ENCODE data around the gene DOK4. TPM values are rescaled to one million over a fixed set of nuclear protein-coding genes. Genes with fewer than 3 reads are reported as not detected.

DOK4 gene
- total RNA-seq, 1 experiment from 2014 or later: 14.4 TPM

GRCh38 chr16:57518922-57519321 is 32.6 kb upstream of the DOK4 start:
- Histone ChIP-seq H2AFZ (ENCODE audit: low read depth, low read length, poor library complexity, severe bottlenecking) (no peak overlapping the region), H3K27ac (ENCODE audit: low read depth, low read length) (no peak overlapping the region), H3K79me2 (ENCODE audit: insufficient read depth, low read length) (no peaks in the 10 kb centered on the region), H4K20me1 (ENCODE audit: insufficient read depth) (no peaks in the 10 kb centered on the region), H3K4me1 (ENCODE audit: control insufficient read depth in 1 of 2, insufficient read depth in 2 of 2, low read length in 2 of 2) (no peaks in the 10 kb centered on the region), H3K27me3 (ENCODE audit: insufficient read depth, low read length) (no peaks in the 10 kb centered on the region), H3K4me2 (ENCODE audit: low read length) (no peak overlapping the region), H3K36me3 (ENCODE audit: control insufficient read depth in 1 of 2, insufficient read depth in 2 of 2, low read length in 2 of 2) (no peaks in the 10 kb centered on the region), H3K9me2 (ENCODE audit: insufficient read depth) (no peaks in the 10 kb centered on the region), H3K9me3 (ENCODE audit: control insufficient read depth in 1 of 2, insufficient read depth in 1 of 2, low read depth in 1 of 2, low read length in 2 of 2) (no peaks in the 10 kb centered on the region), H3K9ac (ENCODE audit: low read length) (no peak overlapping the region), H3K4me3 (replicated peaks in 1 of 2; ENCODE audit: low read depth in 1 of 2, low read length in 2 of 2) (no peak overlapping the region)
- ATAC-seq (no peak), DNase-seq (ENCODE audit: low read depth, low spot score) (no peak)
- CTCF ChIA-PET: interaction anchor here (1.2 to 2.8 kb wide), 5 partner anchors 9 to 216 kb away, joined by 4 to 22 read pairs (median 8); partner anchors contain the start of gene POLR2C
- TF ChIP-seq EZH2 (IDR thresholded peaks at IDR 0.05): no peak
- TF ChIP-seq CTCF (IDR thresholded peaks at IDR 0.05 in 2 of 3, conservative IDR thresholded peaks at IDR 0.05 in 1 of 3; ENCODE audit: borderline replicate concordance in 1 of 3, insufficient read depth in 1 of 3, low read depth in 2 of 3, low read length in 2 of 3): no peak
- TF ChIP-seq POLR2AphosphoS5 (IDR thresholded peaks at IDR 0.05; ENCODE audit: low read depth, low read length): no peak
- TF ChIP-seq YY1 (IDR thresholded peaks at IDR 0.05; ENCODE audit: extremely low read depth, insufficient replicate concordance, low read depth, low read length): no peak
- no peak for TF ChIP-seq MAX (IDR thresholded peaks at IDR 0.05)
- TF ChIP-seq RAD21 (IDR thresholded peaks at IDR 0.05; ENCODE audit: low read depth): no peak
- no peak for TF ChIP-seq ELF1 (IDR thresholded peaks at IDR 0.05; ENCODE audit: borderline replicate concordance, low read depth)
- TF ChIP-seq CBX3 (IDR thresholded peaks at IDR 0.05; ENCODE audit: low read depth): no peak
- TF ChIP-seq JUND (IDR thresholded peaks at IDR 0.05): no peak
- TF ChIP-seq ZFX (IDR thresholded peaks at IDR 0.05): no peak
- no TSS peak for BruUV-seq (replicated peaks)
- POLR2A ChIA-PET: no interaction called here
- RAD21 ChIA-PET (ENCODE audit: low non-redundant PET in 1 of 2, low total read pairs in 2 of 2, uncharacterized antibody in 2 of 2, unreplicated experiment in 2 of 2): no interaction called here
- intact Hi-C loops (cut with micrococcal nuclease): loop anchor here (1.0 kb wide), 3 partner anchors 43 to 219 kb away; no protein-coding TSS in a partner anchor
